Uterus (tissue), 4 donors: ENCODE results near the gene UNKL. TPM values are rescaled to one million over a fixed set of nuclear protein-coding genes. Genes with fewer than 3 reads are reported as not detected.

Experiments
- DNase-seq, 2 donors: peaks; one replicate each; pipeline ENCODE4 v3.0.0-alpha.2; 2019 to 2020
- H3K27ac ChIP-seq, 2 donors: fragments of 200-600 bp; sonication (generic); 1 replicate in 1 of 2; 2 replicates in 1 of 2; pipeline ENCODE4 v1.5.1; 2016 to 2018
- H3K27me3 ChIP-seq, 2 donors: fragments of 200-600 bp; sonication (generic); one replicate each; pipeline ENCODE4 v1.5.1; 2018 to 2019; ENCODE audit warnings: control low read depth in 1 of 2
- H3K36me3 ChIP-seq, 2 donors: fragments of 200-600 bp; sonication (generic); one replicate each; pipeline ENCODE4 v1.5.1; 2019; ENCODE audit warnings: control low read depth in 1 of 2
- H3K4me1 ChIP-seq, 2 donors: fragments of 200-600 bp; sonication (generic); one replicate each; pipeline ENCODE4 v1.5.1; 2018 to 2019; ENCODE audit warnings: control low read depth in 1 of 2
- H3K4me3 ChIP-seq, 2 donors: fragments of 200-600 bp; sonication (generic); 1 replicate in 1 of 2; 2 replicates in 1 of 2; pipeline ENCODE4 v1.5.1; 2018 to 2019; ENCODE audit warnings: mild to moderate bottlenecking in 1 of 2
- H3K9me3 ChIP-seq, 2 donors: fragments of 200-600 bp; sonication (generic); one replicate each; pipeline ENCODE4 v1.5.1; 2019; ENCODE audit warnings: control low read depth in 1 of 2
- CTCF ChIP-seq, 4 experiments: fragments of 200-600 bp in 2 of 4; fragments of 450-650 bp in 2 of 4; sonication (generic) in 2 of 4; IDR thresholded peaks; one replicate each; pipeline ENCODE4 v1.5.1; 2016 to 2019; ENCODE audit warnings: antibody characterized with exemption in 4 of 4, mild to moderate bottlenecking in 2 of 4, moderate library complexity in 1 of 4
- POLR2A ChIP-seq, 2 donors: fragments of 450-650 bp; IDR thresholded peaks; one replicate each; pipeline ENCODE4 v1.6.1; 2016; ENCODE audit warnings: antibody characterized with exemption in 2 of 2, mild to moderate bottlenecking in 1 of 2, moderate library complexity in 1 of 2
- intact Hi-C: fragments of 100-400 bp; cut with DNase I; formaldehyde crosslinking; loops from one replicate; pipeline ENCODE4 v1.15.1; 2023; ENCODE audit warnings: low total_unique reads
- total RNA-seq, 4 donors: library from RNA; depleted of rRNA in 3 of 4; stranded (reverse); fragments of >200 nt in 3 of 4; gene quantifications; one replicate each; pipeline versions ENCODE4 v1.1.0 to v1.2.4, GENCODE V29; 2014 to 2023
- donor health status: DM: yes; HTN: yes; CAD: no.

Gene UNKL
- total RNA-seq, 4 donors from 2014 or later: 13.5 to 63.3 (median 27.6) TPM

- no peak for TF ChIP-seq CTCF (IDR thresholded peaks at IDR 0.05)
- no peak for TF ChIP-seq POLR2A (IDR thresholded peaks at IDR 0.05)
- DNase-seq: no peak
- Histone ChIP-seq H3K36me3 (no peaks in the 10 kb centered on the region), H3K4me1 (no peaks in the 10 kb centered on the region), H3K27ac (no peak overlapping the region), H3K4me3 (no peak overlapping the region), H3K9me3 (no peaks in the 10 kb centered on the region), H3K27me3 (no peaks in the 10 kb centered on the region)
- intact Hi-C loops: no loop called here
These were observed 24.7 kb downstream of the UNKL start for GRCh38 chr16:1389762-1390161.

GRCh38 chr16:1387331-1387730, 27.2 kb downstream of the UNKL start:
- no peak for TF ChIP-seq POLR2A (IDR thresholded peaks at IDR 0.05)
- no peaks in the 10 kb centered on the region for H3K36me3 ChIP-seq
- no peaks in the 10 kb centered on the region for H3K9me3 ChIP-seq
- H3K27me3 ChIP-seq: no peaks in the 10 kb centered on the region
- intact Hi-C loops: no loop called here
- H3K4me1 ChIP-seq: no peaks in the 10 kb centered on the region
- no peak overlapping the region for H3K4me3 ChIP-seq
- DNase-seq: no peak
- no peak overlapping the region for H3K27ac ChIP-seq

GRCh38 chr16:1385232-1385631, 29.3 kb downstream of the UNKL start:
- no peaks in the 10 kb centered on the region for H3K27me3 ChIP-seq
- no peak overlapping the region for H3K4me3 ChIP-seq
- intact Hi-C loops: no loop called here
- no peaks in the 10 kb centered on the region for H3K4me1 ChIP-seq
- no peaks in the 10 kb centered on the region for H3K36me3 ChIP-seq
- H3K9me3 ChIP-seq: no peaks in the 10 kb centered on the region
- no peak for DNase-seq
- TF ChIP-seq CTCF (IDR thresholded peaks at IDR 0.05): no peak
- no peak for TF ChIP-seq POLR2A (IDR thresholded peaks at IDR 0.05)
- H3K27ac ChIP-seq: no peak overlapping the region

- H3K9me3 ChIP-seq: no peaks in the 10 kb centered on the region
- no peak overlapping the region for H3K4me3 ChIP-seq
- H3K27ac ChIP-seq: no peak overlapping the region
- TF ChIP-seq CTCF (IDR thresholded peaks at IDR 0.05): no peak
- TF ChIP-seq POLR2A (IDR thresholded peaks at IDR 0.05): no peak
- peaks cover 0 to 9% of the 10 kb centered on the region in 2 donors for H3K4me1 ChIP-seq
- H3K36me3 ChIP-seq: no peaks in the 10 kb centered on the region
- DNase-seq: no peak
- intact Hi-C loops: no loop called here
- H3K27me3 ChIP-seq: no peaks in the 10 kb centered on the region
These were observed 30.9 kb downstream of the UNKL start for GRCh38 chr16:1383556-1383955.

GRCh38 chr16:1381612-1382406, 32.7 kb downstream of the UNKL start:
- Histone ChIP-seq H3K4me1 (peaks cover 0 to 10% of the 10 kb centered on the region in 2 donors), H3K27me3 (no peaks in the 10 kb centered on the region), H3K4me3 (no peak overlapping the region), H3K36me3 (no peaks in the 10 kb centered on the region), H3K27ac (no peak overlapping the region), H3K9me3 (no peaks in the 10 kb centered on the region)
- intact Hi-C loops: no loop called here
- no peak for DNase-seq
- TF ChIP-seq CTCF (IDR thresholded peaks at IDR 0.05) (no peak), POLR2A (IDR thresholded peaks at IDR 0.05) (no peak)
